K562 (cell line): ENCODE data around the gene PBX4. TPM values are rescaled to one million over a fixed set of nuclear protein-coding genes. Genes with fewer than 3 reads are reported as not detected.

ENCODE experiments used
- ATAC-seq: fragments of 200-7000 bp; cut with Tn5 transposase; 3 replicates; pipeline ENCODE4 v1.9.1; 2020; ENCODE audit warnings: moderate library complexity
- BruUV-seq: library from RNA; stranded (reverse); fragments of 400-500 nt; replicated peaks from 2 replicates; lab custom pipeline; 2021; lab: Mats Ljungman, UMichigan
- CTCF ChIA-PET: fragments of 300-600 bp; formaldehyde crosslinking; extraction: SDS; loops from one replicate; lab custom pipeline; 2021; ENCODE audit warnings: low intra/inter-chr PET ratio; lab: Yijun Ruan, JAX
- POLR2A ChIA-PET: fragments of 300-600, 350-650 bp; sonication (Branson Sonifier 250); formaldehyde crosslinking; extraction: SDS; loops from one replicate; lab custom pipeline; 2021; ENCODE audit warnings: antibody characterized with exemption, inconsistent platforms; lab: Yijun Ruan, JAX
- DNase-seq, 4 experiments: peaks; one replicate each; pipeline versions ENCODE4 v3.0.0 to v3.0.0-alpha.2; 2011 to 2018; ENCODE audit warnings: low spot score in 3 of 4, mixed read lengths in 3 of 4; ENCODE audit errors: extremely low read depth in 1 of 4
- FAIRE-seq: peaks from 2 replicates; lab custom pipeline; 2011; peaks lifted over from hg19 to GRCh38; lab: Jason Lieb, UNC
- H2AFZ ChIP-seq: 2 replicates; pipeline ENCODE4 v1.6.0; 2011; ENCODE audit warnings: low read depth, low read length, control low read depth, inconsistent platforms
- H3K27ac ChIP-seq: fragments of 200-600 bp; 3 replicates; pipeline ENCODE4 v1.8.0; 2011; ENCODE audit warnings: low read depth, mild to moderate bottlenecking, control low read depth, inconsistent platforms, low read length, moderate library complexity, mixed read lengths; ENCODE audit errors: extremely low read depth
- H3K27me3 ChIP-seq, 2 experiments: fragments of 300-600 bp in 1 of 2; 2 replicates in 1 of 2; 3 replicates in 1 of 2; pipeline versions ENCODE4 v1.6.0 to v1.8.0; 2011; ENCODE audit warnings: inconsistent platforms in 2 of 2, low read length in 2 of 2, mild to moderate bottlenecking in 1 of 2, mixed read lengths in 1 of 2, moderate library complexity in 1 of 2; ENCODE audit not compliant: control insufficient read depth in 2 of 2, insufficient read depth in 2 of 2
- H3K36me3 ChIP-seq: fragments of 300-600 bp; 3 replicates; pipeline ENCODE4 v1.8.0; 2011; ENCODE audit warnings: mild to moderate bottlenecking, low read length, inconsistent platforms; ENCODE audit not compliant: control insufficient read depth, insufficient read depth
- H3K4me1 ChIP-seq, 2 experiments: fragments of 200-600 bp in 1 of 2; replicated peaks in 1 of 2; 2 replicates in 1 of 2; 3 replicates in 1 of 2; pipeline versions ENCODE4 v1.5.1 to v1.8.0; 2011; ENCODE audit warnings: inconsistent platforms in 2 of 2, low read length in 2 of 2, mild to moderate bottlenecking in 1 of 2, mixed read lengths in 1 of 2, moderate library complexity in 1 of 2; ENCODE audit not compliant: control insufficient read depth in 2 of 2, insufficient read depth in 2 of 2
- H3K4me2 ChIP-seq: 2 replicates; pipeline ENCODE4 v1.6.1; 2011; ENCODE audit warnings: low read length, control low read depth, inconsistent platforms, mixed read lengths; ENCODE audit not compliant: insufficient read depth
- H3K4me3 ChIP-seq: fragments of 200-600 bp; sonication (generic), shearing (Covaris generic); 2 replicates; pipeline ENCODE4 v1.5.1; 2016; ENCODE audit warnings: control low read depth, inconsistent platforms
- H3K79me2 ChIP-seq: fragments of 200-600 bp; 3 replicates; pipeline ENCODE4 v1.8.0; 2011; ENCODE audit warnings: low read length, inconsistent platforms; ENCODE audit not compliant: control insufficient read depth, insufficient read depth
- H3K9ac ChIP-seq, 2 experiments: 2 replicates each; pipeline versions ENCODE4 v1.6.0 to v1.6.1; 2011; ENCODE audit warnings: low read depth in 2 of 2, low read length in 2 of 2, control low read depth in 1 of 2, inconsistent platforms in 1 of 2, mild to moderate bottlenecking in 1 of 2, mixed read lengths in 1 of 2; ENCODE audit not compliant: insufficient read depth in 1 of 2
- H3K9me1 ChIP-seq: one replicate; pipeline ENCODE4 v1.6.0; 2011; ENCODE audit warnings: inconsistent platforms, mild to moderate bottlenecking, low read length, moderate library complexity; ENCODE audit not compliant: control insufficient read depth, insufficient read depth
- H3K9me3 ChIP-seq: replicated peaks from 2 replicates; pipeline ENCODE4 v1.5.1; 2011; ENCODE audit warnings: low read depth, low read length, inconsistent platforms; ENCODE audit not compliant: control insufficient read depth, insufficient read depth
- H4K20me1 ChIP-seq: replicated peaks from 2 replicates; pipeline ENCODE4 v1.6.1; 2011; ENCODE audit warnings: low read length, inconsistent platforms, mixed read lengths; ENCODE audit not compliant: control insufficient read depth, insufficient read depth
- ILK ChIP-seq: fragments of 450-650 bp; IDR thresholded peaks from 2 replicates; pipeline ENCODE4 v1.6.1; 2016; ENCODE audit warnings: missing genetic modification characterization, low read depth, mild to moderate bottlenecking, missing compliant biosample characterization, moderate library complexity, borderline replicate concordance
- WGBS: fragments of 100-300 bp; shearing (Covaris generic); methylation state at CpG from one replicate; pipeline ENCODE4 v1.1.6; 2016; ENCODE audit warnings: low coverage, mixed read lengths; ENCODE audit not compliant: insufficient coverage; ENCODE audit errors: missing lambda C conversion rate; 5-methylcytosine and 5-hydroxymethylcytosine counted together
- in situ Hi-C: fragments of 300-500 bp; cut with MboI; formaldehyde crosslinking; loops from 4 replicates; pipeline ENCODE4 v1.15.0; 2018; ENCODE audit warnings: inconsistent platforms, mixed read lengths
- intact Hi-C: fragments of 100-400 bp; cut with micrococcal nuclease; formaldehyde crosslinking; loops from 2 replicates; pipeline ENCODE4 v1.14.2; 2022
- polyA plus RNA-seq, 8 experiments: library from polyadenylated mRNA; depleted of rRNA in 4 of 8; stranded (reverse) in 5 of 8; unstranded in 3 of 8; fragments of >200 nt; fragmentation: Nextera tagmentation in 2 of 8; fragmentation: Illumina TruSeq in 1 of 8; extraction: Ambion mirVana in 2 of 8; extraction: Trizol in 1 of 8; gene quantifications; 2 replicates each; pipeline versions ENCODE4 v1.2.1 to v1.2.3, GENCODE V29; 2011 to 2014; ENCODE audit warnings: inconsistent platforms in 1 of 8, missing spikeins in 1 of 8
- total RNA-seq, 7 experiments: library from RNA; depleted of rRNA in 6 of 7; stranded (reverse); fragments of >200 nt in 6 of 7; fragmentation: Illumina TruSeq in 2 of 7; extraction: Trizol in 2 of 7; gene quantifications; 2 replicates each; pipeline versions ENCODE4 v1.2.1 to v1.2.3, GENCODE V29; 2011 to 2021; ENCODE audit warnings: low replicate concordance in 1 of 7
- TF ChIP-seq, protein P1 (sequence below): sonication (generic); formaldehyde crosslinking; IDR thresholded peaks from 2 replicates; pipeline ENCODE4 v1.8.1; 2023; ENCODE audit warnings: mild to moderate bottlenecking, missing genetic modification reagents

Gene PBX4
- total and polyA plus RNA-seq, 9 of the 15 experiments (the other 6 are each of a cell fraction or from before 2014, with no cell fraction given): 0.11 to 3.8 (median 1.6) TPM; not detected in 1

DNA sequence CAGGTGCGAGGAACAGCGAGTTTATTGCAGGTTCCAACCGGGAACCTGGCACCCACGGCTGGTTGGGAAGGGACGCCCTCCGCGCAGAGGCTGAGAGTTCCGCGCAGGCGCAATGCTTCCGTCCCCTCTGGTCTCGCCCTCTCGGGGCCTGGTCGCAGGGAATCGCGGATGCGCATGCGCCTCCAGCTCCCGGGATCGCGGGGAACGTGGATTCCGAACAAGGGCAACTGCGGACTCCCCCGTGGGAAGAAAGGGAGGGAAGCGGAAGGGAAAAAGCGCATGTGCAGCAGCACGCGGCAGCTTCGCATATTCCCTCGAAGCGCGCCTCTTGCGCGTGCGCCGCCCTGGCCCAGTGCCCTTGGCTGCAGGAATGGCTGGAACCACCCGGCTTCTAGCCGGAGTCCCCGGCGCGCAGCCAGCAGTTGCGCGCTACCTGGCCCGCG lies 104.3 kb downstream of the PBX4 start:
- Histone ChIP-seq H2AFZ (no peak overlapping the region), H3K9me1 (no peaks in the 10 kb centered on the region), H3K4me1 (peaks cover 4 to 29% of the 10 kb centered on the region in 2 experiments; a peak in 4 of 5 replicates), H3K79me2 (peaks cover 35% of the 10 kb centered on the region), H3K27ac (no peak overlapping the region), H4K20me1 (0 out of 2 replicates have a peak, but pooled peaks cover 2% of the 10 kb centered on the region), H3K9ac (no peak overlapping the region), H3K9me3 (no peaks in the 10 kb centered on the region; the same call in none of the 2 replicates), H3K4me2 (no peak overlapping the region), H3K4me3 (no peak overlapping the region), H3K36me3 (peaks cover 8% of the 10 kb centered on the region), H3K27me3 (no peaks in the 10 kb centered on the region)
- FAIRE-seq (no peak), DNase-seq (no peak), ATAC-seq (no peak)
- in situ Hi-C loops (no loop called here), intact Hi-C loops (no loop called here)
- TF ChIP-seq, protein P1, sequence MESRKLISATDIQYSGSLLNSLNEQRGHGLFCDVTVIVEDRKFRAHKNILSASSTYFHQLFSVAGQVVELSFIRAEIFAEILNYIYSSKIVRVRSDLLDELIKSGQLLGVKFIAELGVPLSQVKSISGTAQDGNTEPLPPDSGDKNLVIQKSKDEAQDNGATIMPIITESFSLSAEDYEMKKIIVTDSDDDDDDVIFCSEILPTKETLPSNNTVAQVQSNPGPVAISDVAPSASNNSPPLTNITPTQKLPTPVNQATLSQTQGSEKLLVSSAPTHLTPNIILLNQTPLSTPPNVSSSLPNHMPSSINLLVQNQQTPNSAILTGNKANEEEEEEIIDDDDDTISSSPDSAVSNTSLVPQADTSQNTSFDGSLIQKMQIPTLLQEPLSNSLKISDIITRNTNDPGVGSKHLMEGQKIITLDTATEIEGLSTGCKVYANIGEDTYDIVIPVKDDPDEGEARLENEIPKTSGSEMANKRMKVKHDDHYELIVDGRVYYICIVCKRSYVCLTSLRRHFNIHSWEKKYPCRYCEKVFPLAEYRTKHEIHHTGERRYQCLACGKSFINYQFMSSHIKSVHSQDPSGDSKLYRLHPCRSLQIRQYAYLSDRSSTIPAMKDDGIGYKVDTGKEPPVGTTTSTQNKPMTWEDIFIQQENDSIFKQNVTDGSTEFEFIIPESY (CRISPR knock-in tag): peak; percentile 87
- TF ChIP-seq ILK (tag): no peak
- WGBS: 99% methylated on average over 14 of the region's 46 CpGs
- ChIA-PET POLR2A (interaction anchor here (0.6 kb wide), 1 partner anchor 201 kb away, joined by 3 read pairs; no protein-coding TSS in a partner anchor), CTCF (no interaction called here)
- no TSS peak for BruUV-seq
